Stimulated activated CD8-positive, alpha-beta memory T cell treated with anti-CD3 and anti-CD28 coated beads, Interleukin-15, amount 100 ng/mL, for 48 hours (primary cell): Measurements from ENCODE around the gene GPR68.

ENCODE experiments used
- DNase-seq, 2 donors: peaks; one replicate each; pipeline ENCODE4 v3.0.0-alpha.2; 2020; ENCODE audit warnings: low read depth in 2 of 2

The GPR68 gene

GRCh38 chr14:91244501-91244901, at the start of gene GPR68:
TSS of gene GPR68 (minus strand) at chr14:91244704. CDS start at chr14:91235050, 9,654 bp downstream.
- DNase-seq, result no peak

- DNase-seq, result no peak
Observed at GRCh38 chr14:91294153-91294552, 49.6 kb upstream of the GPR68 start.

- DNase-seq, result no peak
Observed at GRCh38 chr14:91293281-91293680, 48.8 kb upstream of the GPR68 start.

- DNase-seq, result no peak
Observed at GRCh38 chr14:91292491-91292890, 48.0 kb upstream of the GPR68 start.

- DNase-seq, result no peak
Observed at GRCh38 chr14:91291786-91292405, 47.4 kb upstream of the GPR68 start.

- DNase-seq, result no peak
Observed at GRCh38 chr14:91290986-91291385, 46.5 kb upstream of the GPR68 start.

GRCh38 chr14:91289464-91289863, 45.0 kb upstream of the GPR68 start:
- DNase-seq, result no peak

- no peak for DNase-seq
Observed at GRCh38 chr14:91288876-91289275, 44.4 kb upstream of the GPR68 start.

- DNase-seq, result peak in 1 of 2 donors; percentile 47
Observed at GRCh38 chr14:91286530-91286937, 42.0 kb upstream of the GPR68 start.

GRCh38 chr14:91284791-91285548, 40.5 kb upstream of the GPR68 start:
- DNase-seq, result no peak

- no peak for DNase-seq
Observed at GRCh38 chr14:91284146-91284790, 39.8 kb upstream of the GPR68 start.

GRCh38 chr14:91283666-91284065, 39.2 kb upstream of the GPR68 start:
- no peak for DNase-seq

GRCh38 chr14:91282954-91283645, 38.6 kb upstream of the GPR68 start:
- no peak for DNase-seq

GRCh38 chr14:91281346-91281745, 36.8 kb upstream of the GPR68 start:
- DNase-seq, result no peak

GRCh38 chr14:91280129-91280528, 35.6 kb upstream of the GPR68 start:
- no peak for DNase-seq

- no peak for DNase-seq
Observed at GRCh38 chr14:91279354-91279753, 34.9 kb upstream of the GPR68 start.

GRCh38 chr14:91278383-91278715, 33.8 kb upstream of the GPR68 start:
- no peak for DNase-seq

GRCh38 chr14:91277546-91278382, 33.3 kb upstream of the GPR68 start:
- no peak for DNase-seq

- no peak for DNase-seq
Observed at GRCh38 chr14:91274796-91275195, 30.3 kb upstream of the GPR68 start.

- no peak for DNase-seq
Observed at GRCh38 chr14:91273885-91274273, 29.4 kb upstream of the GPR68 start.

GRCh38 chr14:91273273-91273884, 28.9 kb upstream of the GPR68 start:
- DNase-seq, result no peak
